HCT116 (cell line): ENCODE results near the gene GPC5. TPM values are rescaled to one million over a fixed set of nuclear protein-coding genes. Genes with fewer than 3 reads are reported as not detected.

ENCODE experiments used
- ATAC-seq: fragments of 200-7000 bp; cut with Tn5 transposase; 2 replicates; pipeline ENCODE4 v1.9.1; 2020; ENCODE audit warnings: mild to moderate bottlenecking, moderate library complexity
- BruUV-seq: library from RNA; stranded (reverse); fragments of 400-500 nt; replicated peaks from 2 replicates; lab custom pipeline; 2021; lab: Mats Ljungman, UMichigan
- CTCF ChIA-PET: fragments of 300-600 bp; sonication (Branson Sonifier 250); formaldehyde crosslinking; loops from one replicate; lab custom pipeline; 2021; ENCODE audit warnings: antibody characterized with exemption; lab: Charles Lee
- POLR2A ChIA-PET: fragments of 300-600, 350-600 bp; sonication (Branson Sonifier 250); formaldehyde crosslinking; loops from one replicate; lab custom pipeline; 2021; ENCODE audit warnings: antibody characterized with exemption; lab: Charles Lee
- RAD21 ChIA-PET, 2 experiments: fragments of 300-600 bp; sonication (Branson Sonifier 250); formaldehyde crosslinking; loops; one replicate each; lab custom pipeline; 2023; ENCODE audit warnings: low total read pairs in 2 of 2; ENCODE audit not compliant: uncharacterized antibody in 2 of 2, unreplicated experiment in 2 of 2, low non-redundant PET in 1 of 2; lab: Charles Lee
- DNase-seq: peaks from one replicate; pipeline ENCODE4 v3.0.0-alpha.2; 2010; ENCODE audit warnings: low read depth, low spot score
- H2AFZ ChIP-seq: fragments of 200-600 bp; shearing (Covaris generic), sonication (generic); 2 replicates; pipeline ENCODE4 v1.6.1; 2017; ENCODE audit warnings: low read depth, mixed run types, mixed read lengths, antibody characterized with exemption, low read length; ENCODE audit not compliant: poor library complexity, severe bottlenecking
- H3K27ac ChIP-seq: 2 replicates; pipeline ENCODE4 v1.5.1; 2012; ENCODE audit warnings: low read depth, low read length
- H3K27me3 ChIP-seq: fragments of 200-600 bp; sonication (generic); 2 replicates; pipeline ENCODE4 v1.6.1; 2016; ENCODE audit warnings: mixed run types, low read length, mixed read lengths; ENCODE audit not compliant: insufficient read depth
- H3K36me3 ChIP-seq, 2 experiments: fragments of 200-500 bp in 1 of 2; fragments of 200-600 bp in 1 of 2; sonication (Bioruptor generic) in 1 of 2; sonication (generic) in 1 of 2; 2 replicates each; pipeline versions ENCODE4 v1.5.1 to v1.6.1; 2014 to 2016; ENCODE audit warnings: low read length in 2 of 2, inconsistent platforms in 1 of 2, mixed read lengths in 1 of 2, mixed run types in 1 of 2; ENCODE audit not compliant: insufficient read depth in 2 of 2, control insufficient read depth in 1 of 2
- H3K4me1 ChIP-seq, 2 experiments: fragments of 200-600 bp in 1 of 2; sonication (generic) in 1 of 2; 2 replicates each; pipeline versions ENCODE4 v1.5.1 to v1.6.1; 2012 to 2017; ENCODE audit warnings: low read length in 2 of 2, inconsistent platforms in 1 of 2, mild to moderate bottlenecking in 1 of 2, mixed read lengths in 1 of 2, mixed run types in 1 of 2, moderate library complexity in 1 of 2; ENCODE audit not compliant: insufficient read depth in 2 of 2, control insufficient read depth in 1 of 2
- H3K4me2 ChIP-seq: fragments of 200-600 bp; sonication (generic); 2 replicates; pipeline ENCODE4 v1.6.1; 2017; ENCODE audit warnings: mixed run types, low read length, mixed read lengths
- H3K4me3 ChIP-seq, 2 experiments: fragments of 200-600 bp in 1 of 2; sonication (generic) in 1 of 2; replicated peaks in 1 of 2; 2 replicates each; pipeline ENCODE4 v1.5.1; 2011 to 2016; ENCODE audit warnings: low read length in 2 of 2, control low read depth in 1 of 2, low read depth in 1 of 2, mild to moderate bottlenecking in 1 of 2, mixed read lengths in 1 of 2, mixed run types in 1 of 2
- H3K79me2 ChIP-seq: fragments of 200-600 bp; sonication (generic); 2 replicates; pipeline ENCODE4 v1.6.1; 2017; ENCODE audit warnings: mild to moderate bottlenecking, mixed run types, low read length, moderate library complexity, mixed read lengths; ENCODE audit not compliant: insufficient read depth
- H3K9ac ChIP-seq: fragments of 200-600 bp; sonication (generic); 2 replicates; pipeline ENCODE4 v1.6.1; 2016; ENCODE audit warnings: low read length, mixed read lengths
- H3K9me2 ChIP-seq: fragments of 200-600 bp; sonication (generic), shearing (Covaris generic); 2 replicates; pipeline ENCODE4 v1.6.1; 2017; ENCODE audit warnings: mixed run types, mild to moderate bottlenecking, moderate library complexity; ENCODE audit not compliant: insufficient read depth
- H3K9me3 ChIP-seq, 2 experiments: fragments of 200-500 bp in 1 of 2; fragments of 200-600 bp in 1 of 2; sonication (Bioruptor generic) in 1 of 2; sonication (generic) in 1 of 2; 2 replicates each; pipeline ENCODE4 v1.6.1; 2014 to 2017; ENCODE audit warnings: low read length in 2 of 2, mixed read lengths in 2 of 2, inconsistent platforms in 1 of 2, low read depth in 1 of 2, mild to moderate bottlenecking in 1 of 2, mixed run types in 1 of 2, moderate library complexity in 1 of 2; ENCODE audit not compliant: control insufficient read depth in 1 of 2, insufficient read depth in 1 of 2
- H4K20me1 ChIP-seq: fragments of 200-600 bp; sonication (generic), shearing (Covaris generic); 2 replicates; pipeline ENCODE4 v1.6.1; 2017; ENCODE audit warnings: mixed run types, mild to moderate bottlenecking, moderate library complexity; ENCODE audit not compliant: insufficient read depth
- CEBPB ChIP-seq: IDR thresholded peaks from 2 replicates; pipeline ENCODE4 v1.6.1; 2012; ENCODE audit warnings: low read depth
- EGR1 ChIP-seq: IDR thresholded peaks from 2 replicates; pipeline ENCODE4 v1.6.1; 2012; ENCODE audit warnings: low read depth
- ELF1 ChIP-seq: IDR thresholded peaks from 2 replicates; pipeline ENCODE4 v1.6.1; 2012; ENCODE audit warnings: low read depth, borderline replicate concordance
- EZH2 ChIP-seq: fragments of 200-600 bp; sonication (generic); IDR thresholded peaks from 2 replicates; pipeline ENCODE4 v1.6.1; 2017; ENCODE audit warnings: antibody characterized with exemption, mixed run types
- FOSL1 ChIP-seq: IDR thresholded peaks from 2 replicates; pipeline ENCODE4 v1.6.1; 2012; ENCODE audit warnings: low read depth
- MAX ChIP-seq: IDR thresholded peaks from 2 replicates; pipeline ENCODE4 v1.6.1; 2012
- POLR2A ChIP-seq: IDR thresholded peaks from 2 replicates; pipeline ENCODE4 v1.7.0; 2011; ENCODE audit warnings: borderline replicate concordance; ENCODE audit not compliant: insufficient read depth, insufficient read length; ENCODE audit errors: extremely low read depth
- POLR2AphosphoS5 ChIP-seq: IDR thresholded peaks from 2 replicates; pipeline ENCODE4 v1.6.1; 2011; ENCODE audit warnings: mild to moderate bottlenecking, low read depth, low read length, moderate library complexity
- RAD21 ChIP-seq: IDR thresholded peaks from 2 replicates; pipeline ENCODE4 v1.6.1; 2012; ENCODE audit warnings: low read depth, mild to moderate bottlenecking
- SIN3A ChIP-seq: IDR thresholded peaks from 2 replicates; pipeline ENCODE4 v1.6.1; 2012; ENCODE audit warnings: low read depth
- SRF ChIP-seq: IDR thresholded peaks from 2 replicates; pipeline ENCODE4 v1.6.1; 2012; ENCODE audit warnings: low read depth
- YY1 ChIP-seq: IDR thresholded peaks from 2 replicates; pipeline ENCODE4 v1.6.1; 2011; ENCODE audit warnings: low read length, low read depth, moderate library complexity, mild to moderate bottlenecking; ENCODE audit not compliant: insufficient replicate concordance; ENCODE audit errors: extremely low read depth
- ZBTB33 ChIP-seq: IDR thresholded peaks from 2 replicates; pipeline ENCODE4 v1.6.1; 2011; ENCODE audit warnings: mild to moderate bottlenecking, low read length, moderate library complexity; ENCODE audit not compliant: insufficient replicate concordance; ENCODE audit errors: extremely low read depth
- ZNF274 ChIP-seq: fragments of 200-500 bp; sonication (Bioruptor generic); IDR thresholded peaks from 2 replicates; pipeline ENCODE4 v1.6.1; 2014; ENCODE audit warnings: mild to moderate bottlenecking, low read depth, low read length, inconsistent platforms
- intact Hi-C: fragments of 100-400 bp; cut with micrococcal nuclease; formaldehyde crosslinking; loops from 2 replicates; pipeline ENCODE4 v1.10.0; 2022
- total RNA-seq: library from RNA; stranded (reverse); gene quantifications from one replicate; pipeline ENCODE4 v1.2.1, GENCODE V29; 2021; ENCODE audit not compliant: unreplicated experiment

Gene GPC5
- total RNA-seq, 1 experiment from 2014 or later = not detected

GRCh38 chr13:91741925-91742324 is 343.5 kb downstream of the GPC5 start:
- BruUV-seq = no TSS peak
- Histone ChIP-seq H3K4me3 (no peak overlapping the region), H3K9ac (no peak overlapping the region), H3K27me3 (no peaks in the 10 kb centered on the region), H4K20me1 (no peaks in the 10 kb centered on the region), H2AFZ (no peak overlapping the region), H3K79me2 (no peaks in the 10 kb centered on the region), H3K9me3 (peaks cover 19 to 30% of the 10 kb centered on the region in 2 experiments; a peak in 2 of 4 replicates), H3K9me2 (no peaks in the 10 kb centered on the region), H3K4me1 (no peaks in the 10 kb centered on the region), H3K36me3 (no peaks in the 10 kb centered on the region), H3K27ac (no peak overlapping the region), H3K4me2 (no peak overlapping the region)
- RAD21 ChIA-PET = no interaction called here
- DNase-seq (no peak), ATAC-seq (no peak)
- TF ChIP-seq ZNF274 (no peak), POLR2A (no peak), ZBTB33 (no peak), POLR2AphosphoS5 (no peak), YY1 (no peak)
- POLR2A ChIA-PET = no interaction called here
- CTCF ChIA-PET = no interaction called here
- intact Hi-C loops = no loop called here

- Histone ChIP-seq H3K4me1 (no peaks in the 10 kb centered on the region), H3K36me3 (no peaks in the 10 kb centered on the region), H3K4me2 (no peak overlapping the region), H3K9me2 (no peaks in the 10 kb centered on the region), H3K27ac (no peak overlapping the region), H3K9ac (no peak overlapping the region), H3K79me2 (no peaks in the 10 kb centered on the region), H3K9me3 (peaks cover 16 to 34% of the 10 kb centered on the region in 2 experiments; a peak in 2 of 4 replicates), H2AFZ (no peak overlapping the region), H4K20me1 (no peaks in the 10 kb centered on the region), H3K27me3 (no peaks in the 10 kb centered on the region), H3K4me3 (no peak overlapping the region)
- CTCF ChIA-PET = no interaction called here
- RAD21 ChIA-PET = no interaction called here
- BruUV-seq = no TSS peak
- POLR2A ChIA-PET = no interaction called here
- DNase-seq (no peak), ATAC-seq (no peak)
- intact Hi-C loops = no loop called here
- no peak for TF ChIP-seq ZBTB33
- no peak for TF ChIP-seq SIN3A
- no peak for TF ChIP-seq RAD21
- TF ChIP-seq POLR2A = no peak
- no peak for TF ChIP-seq FOSL1
- no peak for TF ChIP-seq EZH2
- no peak for TF ChIP-seq MAX
- TF ChIP-seq ZNF274 = no peak
- no peak for TF ChIP-seq ELF1
- no peak for TF ChIP-seq EGR1
- no peak for TF ChIP-seq SRF
- TF ChIP-seq CEBPB = no peak
- no peak for TF ChIP-seq POLR2AphosphoS5
These were observed 345.9 kb downstream of the GPC5 start for GRCh38 chr13:91744284-91744683.
